ENCODE measurements around the gene OSBPL9. TPM values are rescaled to one million over a fixed set of nuclear protein-coding genes. Genes with fewer than 3 reads are reported as not detected.

OSBPL9 gene, protein sequence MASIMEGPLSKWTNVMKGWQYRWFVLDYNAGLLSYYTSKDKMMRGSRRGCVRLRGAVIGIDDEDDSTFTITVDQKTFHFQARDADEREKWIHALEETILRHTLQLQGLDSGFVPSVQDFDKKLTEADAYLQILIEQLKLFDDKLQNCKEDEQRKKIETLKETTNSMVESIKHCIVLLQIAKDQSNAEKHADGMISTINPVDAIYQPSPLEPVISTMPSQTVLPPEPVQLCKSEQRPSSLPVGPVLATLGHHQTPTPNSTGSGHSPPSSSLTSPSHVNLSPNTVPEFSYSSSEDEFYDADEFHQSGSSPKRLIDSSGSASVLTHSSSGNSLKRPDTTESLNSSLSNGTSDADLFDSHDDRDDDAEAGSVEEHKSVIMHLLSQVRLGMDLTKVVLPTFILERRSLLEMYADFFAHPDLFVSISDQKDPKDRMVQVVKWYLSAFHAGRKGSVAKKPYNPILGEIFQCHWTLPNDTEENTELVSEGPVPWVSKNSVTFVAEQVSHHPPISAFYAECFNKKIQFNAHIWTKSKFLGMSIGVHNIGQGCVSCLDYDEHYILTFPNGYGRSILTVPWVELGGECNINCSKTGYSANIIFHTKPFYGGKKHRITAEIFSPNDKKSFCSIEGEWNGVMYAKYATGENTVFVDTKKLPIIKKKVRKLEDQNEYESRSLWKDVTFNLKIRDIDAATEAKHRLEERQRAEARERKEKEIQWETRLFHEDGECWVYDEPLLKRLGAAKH
- 109 and 114 TPM in 2 replicates for total RNA-seq (2014; rRNA removed; shearing (Covaris generic))

DNA sequence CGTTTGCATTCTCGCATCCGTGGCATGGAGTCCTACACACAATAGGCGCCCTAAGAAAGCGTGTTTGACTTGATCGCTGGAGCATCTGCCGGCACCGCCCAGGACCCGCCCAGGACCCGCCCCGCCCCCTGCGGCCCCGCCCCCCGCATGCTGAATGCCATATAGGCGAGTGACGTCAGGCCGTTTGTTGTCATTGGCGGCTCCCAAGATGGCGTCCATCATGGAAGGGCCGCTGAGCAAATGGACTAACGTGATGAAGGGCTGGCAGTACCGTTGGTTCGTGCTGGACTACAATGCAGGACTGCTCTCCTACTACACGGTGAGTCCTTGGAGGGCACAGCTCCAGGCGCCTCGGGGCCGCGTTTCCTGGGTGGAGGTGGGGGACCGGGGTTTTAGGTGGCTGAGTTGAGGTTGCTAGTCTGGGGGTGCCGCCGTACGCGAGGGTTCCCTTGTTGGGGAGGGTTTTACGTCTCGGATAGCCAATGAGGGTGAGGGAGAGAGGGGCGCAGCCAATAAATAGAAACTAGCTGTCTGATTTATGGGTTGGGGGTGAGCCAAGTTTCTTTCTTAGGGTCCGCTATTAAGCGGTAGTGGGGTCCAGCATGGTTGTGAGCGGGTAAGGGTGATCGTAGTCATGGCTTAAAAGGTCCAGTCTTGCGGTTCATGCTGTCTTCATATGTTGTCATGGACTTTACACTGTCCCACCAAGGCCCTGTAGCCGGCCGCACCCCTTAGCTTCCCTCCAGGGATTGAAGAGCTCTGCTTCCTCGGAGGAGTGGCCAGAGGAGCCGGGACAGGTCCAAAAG lies at the start of gene OSBPL9:
Gene OSBPL9, plus strand, starts transcription at position 190 of the 806 bp plus-strand sequence. Its CDS starts 19 bp downstream, at position 209.
- DNase-seq (ENCODE audit: low spot score), result peak; percentile 81

DNA sequence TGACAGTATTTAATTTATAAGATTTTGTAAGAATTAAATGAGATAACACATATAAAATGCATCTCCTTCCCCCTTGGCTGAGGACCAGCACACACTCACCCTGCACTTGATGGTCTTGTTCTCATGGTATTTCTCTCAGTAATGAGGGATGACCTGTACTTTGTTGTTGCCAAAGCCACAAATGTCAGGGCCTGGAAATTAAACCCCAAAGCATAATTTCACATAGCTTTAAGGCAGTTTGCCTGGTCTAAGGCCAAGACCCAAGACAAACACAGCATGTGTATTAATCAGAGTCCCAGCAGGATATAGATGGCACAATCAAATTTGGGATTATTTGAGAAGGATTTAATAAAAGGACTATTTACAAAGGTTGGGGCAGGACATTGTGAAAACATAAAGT lies 49.2 kb upstream of the OSBPL9 start:
- peak; percentile 84 for DNase-seq (ENCODE audit: low spot score)

DNA sequence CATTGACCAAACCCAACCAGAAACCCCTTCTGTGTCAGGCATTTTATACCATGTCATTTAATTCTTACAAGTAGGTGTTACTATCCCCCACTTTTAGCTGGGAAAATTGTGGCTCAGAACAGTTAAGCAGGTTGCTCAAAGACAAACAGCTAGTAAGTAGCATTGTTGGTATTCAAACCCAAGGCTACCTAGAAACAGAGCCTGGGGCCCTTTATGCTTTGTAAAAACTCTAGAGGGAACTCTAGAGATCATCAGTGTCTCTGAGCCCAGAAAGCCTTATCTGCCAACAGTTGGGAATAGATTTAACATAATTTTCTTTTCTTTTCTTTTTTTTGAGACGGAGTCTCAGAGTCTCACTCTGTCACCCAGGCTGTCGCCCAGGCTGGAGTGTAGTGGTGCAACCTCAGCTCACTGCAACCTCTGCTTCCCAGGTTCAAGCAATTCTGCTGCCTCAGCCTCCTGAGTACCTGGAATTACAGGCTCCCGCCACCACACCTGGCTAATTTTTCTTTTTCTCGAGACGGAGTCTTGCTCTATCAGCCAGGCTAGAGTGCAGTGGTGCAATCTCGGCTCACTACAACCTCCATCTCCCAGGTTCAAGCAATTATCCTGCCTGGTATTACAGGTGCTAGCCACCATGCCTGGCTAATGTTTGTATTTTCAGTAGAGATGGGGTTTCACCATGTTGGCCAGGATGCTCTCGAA lies 48.5 kb upstream of the OSBPL9 start:
- DNase-seq (ENCODE audit: low spot score), result no peak

DNA sequence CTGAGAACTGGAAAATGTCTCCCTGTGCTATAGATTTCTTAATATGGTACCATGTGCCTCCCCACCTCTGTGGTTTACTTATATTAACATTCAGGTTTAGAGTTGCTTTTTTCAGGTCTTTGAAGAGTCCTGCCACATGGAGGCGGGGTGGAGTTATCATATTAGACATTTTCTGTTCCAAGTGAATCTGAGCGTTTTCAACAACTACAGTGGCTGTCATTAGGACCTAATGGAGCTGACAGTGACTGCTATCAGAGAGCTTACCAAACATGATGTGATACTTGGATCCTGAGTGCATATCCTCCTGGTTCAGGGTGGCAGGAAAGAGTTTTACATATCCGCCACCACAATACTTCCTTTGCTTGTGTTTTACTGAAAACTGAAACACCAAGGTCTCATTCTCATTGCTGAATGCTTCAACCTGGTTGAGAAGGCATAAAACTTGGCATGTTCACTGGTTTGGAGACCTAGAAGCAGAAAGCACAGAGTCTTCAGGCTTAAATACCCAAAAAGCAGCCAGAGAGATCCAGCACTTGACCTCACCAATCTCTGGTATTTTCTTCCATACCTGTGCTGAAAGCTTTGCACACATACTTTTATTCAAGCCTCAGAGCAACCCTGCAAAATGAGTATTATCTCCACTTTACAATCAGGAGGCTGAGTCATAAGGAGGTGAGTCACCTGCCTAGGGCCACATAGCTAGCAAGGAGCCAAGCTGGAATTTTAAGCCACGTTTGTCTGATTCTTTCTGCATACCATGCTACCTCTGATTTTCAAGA lies 47.4 kb upstream of the OSBPL9 start:
- peak; percentile 89 for DNase-seq (ENCODE audit: low spot score)

DNA sequence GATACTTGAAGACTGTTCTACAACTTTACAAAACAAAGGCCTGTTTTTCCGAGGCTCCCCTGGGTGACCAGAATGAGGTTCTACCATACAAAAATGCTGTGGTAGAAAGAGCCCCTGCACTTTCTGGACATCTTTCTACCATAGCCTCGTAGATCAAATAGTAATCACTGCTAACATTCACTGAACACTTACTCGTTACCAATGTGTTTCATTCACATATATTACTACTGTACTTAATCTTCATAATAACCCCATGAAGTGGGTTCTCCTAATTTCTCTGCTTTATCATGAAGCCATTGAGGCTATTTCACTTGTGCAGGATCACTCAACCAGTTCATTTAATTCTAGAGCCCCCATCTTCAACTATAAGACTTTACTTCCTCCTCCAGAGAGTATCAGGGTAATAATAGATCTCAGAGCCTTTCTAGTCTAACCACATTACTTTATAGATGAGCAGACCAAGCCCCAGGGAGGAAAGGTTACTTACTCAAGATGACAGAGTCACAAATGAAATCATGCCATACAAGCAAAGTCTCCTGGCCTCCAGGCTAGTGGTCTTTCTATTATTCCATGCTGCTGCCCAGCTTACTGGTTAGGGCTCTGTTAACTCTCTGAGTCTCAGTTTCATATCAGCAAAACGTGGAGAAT lies 46.7 kb upstream of the OSBPL9 start:
- no peak for DNase-seq (ENCODE audit: low spot score)

DNA sequence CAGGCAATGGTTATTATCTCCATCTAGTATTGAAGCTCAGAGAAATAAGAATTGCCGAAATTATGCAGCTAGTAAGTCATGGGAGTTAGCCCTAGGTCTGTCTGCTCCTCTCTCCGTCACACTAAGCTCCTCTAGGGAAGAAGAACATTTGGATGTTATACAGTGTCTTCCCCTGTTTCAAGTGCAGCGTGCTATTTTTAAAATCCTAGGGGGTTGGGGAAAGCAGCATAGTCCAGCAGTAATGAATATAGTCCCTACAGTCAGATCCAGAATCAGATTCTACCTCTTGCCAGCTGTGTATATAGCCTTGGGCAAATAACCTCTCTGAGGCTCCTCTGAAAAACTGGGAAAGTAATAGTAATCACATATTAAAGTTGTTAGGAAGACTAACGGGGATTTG lies 44.5 kb upstream of the OSBPL9 start:
- DNase-seq (ENCODE audit: low spot score), result no peak

DNA sequence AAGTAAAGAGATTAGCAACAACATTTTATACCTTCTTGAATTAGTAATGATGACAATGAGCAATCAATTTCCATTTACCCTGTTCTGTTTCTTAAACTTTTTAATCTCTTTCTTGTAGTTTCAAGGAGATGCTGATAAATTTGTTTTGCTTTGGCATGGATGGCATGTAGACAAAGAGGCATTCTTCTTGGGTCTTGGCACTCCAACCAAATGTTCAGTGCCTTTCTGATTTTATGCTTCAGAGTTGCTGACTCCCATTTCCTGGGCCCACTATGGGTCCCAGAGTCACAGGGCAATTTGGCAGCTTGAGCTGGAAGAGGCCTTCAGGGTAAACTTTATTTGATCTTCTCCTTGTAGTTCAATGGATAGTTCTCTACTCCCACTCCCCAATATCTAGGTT lies 42.1 kb upstream of the OSBPL9 start:
- DNase-seq (ENCODE audit: low spot score), result no peak

DNA sequence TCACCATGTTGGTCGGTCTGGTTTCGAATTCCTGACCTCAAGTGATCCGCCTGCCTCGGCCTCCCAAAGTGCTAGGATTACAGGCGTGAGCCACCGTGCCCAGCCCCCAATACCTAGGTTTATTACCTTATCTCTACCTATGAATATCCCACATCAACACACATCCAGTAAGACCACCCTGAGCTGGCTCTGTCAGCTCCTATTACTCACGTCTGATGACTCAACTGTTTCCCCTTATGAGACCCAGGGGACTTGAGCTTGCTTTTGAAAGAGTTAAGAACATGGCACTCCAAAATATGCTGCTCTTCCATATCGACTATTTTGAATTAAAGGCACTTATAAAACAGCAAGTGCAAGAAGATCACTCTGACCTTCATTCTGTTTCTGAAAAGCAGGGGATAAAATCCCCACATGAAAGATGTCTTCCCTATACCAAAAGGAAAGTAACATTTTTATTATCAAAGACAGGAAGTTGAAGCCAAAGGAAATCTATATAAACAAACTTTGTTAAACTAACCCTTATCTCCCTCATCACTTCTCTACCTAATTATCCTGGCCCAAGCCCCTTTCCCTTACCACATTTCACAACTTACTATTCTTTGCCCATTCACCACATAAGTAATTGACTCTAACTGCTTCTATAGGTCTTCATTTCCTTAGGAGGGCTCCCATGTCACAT lies 41.3 kb upstream of the OSBPL9 start:
- DNase-seq (ENCODE audit: low spot score), result peak; percentile 47

DNA sequence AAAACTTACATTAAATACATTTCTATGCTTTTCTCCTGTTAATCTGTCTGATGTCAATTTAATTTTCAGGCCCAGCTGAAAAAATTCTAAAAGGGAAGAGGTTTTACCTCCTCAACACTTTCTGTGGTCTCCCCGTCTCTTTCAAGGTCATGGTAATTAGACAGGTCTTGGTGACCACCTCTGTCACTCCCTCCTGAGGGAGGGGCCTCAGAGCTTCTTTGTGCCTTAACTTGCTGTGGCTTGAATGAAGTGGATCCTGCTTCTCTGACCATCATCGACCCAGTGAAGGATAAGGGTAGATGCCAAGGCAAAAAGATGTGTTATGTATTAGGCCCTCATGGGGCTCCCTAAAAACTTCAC lies 40.8 kb upstream of the OSBPL9 start:
- DNase-seq (ENCODE audit: low spot score), result no peak

DNA sequence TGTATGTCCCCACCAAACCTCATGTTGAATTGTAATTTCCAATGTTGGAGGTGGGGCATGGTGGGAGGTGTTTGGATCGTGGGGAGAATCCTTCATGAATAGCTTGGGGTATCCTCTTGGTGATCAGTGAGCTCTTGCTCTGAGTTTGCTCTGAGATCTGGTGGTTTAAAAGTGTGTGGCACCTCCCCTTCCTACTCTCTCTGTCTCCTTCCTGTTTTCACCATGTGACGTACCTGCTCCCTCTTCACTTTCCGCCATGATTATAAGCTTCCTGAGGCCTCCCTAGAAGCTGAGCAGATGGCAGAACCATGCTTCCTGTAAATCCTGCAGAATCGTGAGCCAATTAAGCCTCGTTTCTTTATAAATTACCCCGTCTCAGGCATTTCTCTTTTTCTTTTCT lies 40.0 kb upstream of the OSBPL9 start:
- DNase-seq (ENCODE audit: low spot score), result no peak

DNA sequence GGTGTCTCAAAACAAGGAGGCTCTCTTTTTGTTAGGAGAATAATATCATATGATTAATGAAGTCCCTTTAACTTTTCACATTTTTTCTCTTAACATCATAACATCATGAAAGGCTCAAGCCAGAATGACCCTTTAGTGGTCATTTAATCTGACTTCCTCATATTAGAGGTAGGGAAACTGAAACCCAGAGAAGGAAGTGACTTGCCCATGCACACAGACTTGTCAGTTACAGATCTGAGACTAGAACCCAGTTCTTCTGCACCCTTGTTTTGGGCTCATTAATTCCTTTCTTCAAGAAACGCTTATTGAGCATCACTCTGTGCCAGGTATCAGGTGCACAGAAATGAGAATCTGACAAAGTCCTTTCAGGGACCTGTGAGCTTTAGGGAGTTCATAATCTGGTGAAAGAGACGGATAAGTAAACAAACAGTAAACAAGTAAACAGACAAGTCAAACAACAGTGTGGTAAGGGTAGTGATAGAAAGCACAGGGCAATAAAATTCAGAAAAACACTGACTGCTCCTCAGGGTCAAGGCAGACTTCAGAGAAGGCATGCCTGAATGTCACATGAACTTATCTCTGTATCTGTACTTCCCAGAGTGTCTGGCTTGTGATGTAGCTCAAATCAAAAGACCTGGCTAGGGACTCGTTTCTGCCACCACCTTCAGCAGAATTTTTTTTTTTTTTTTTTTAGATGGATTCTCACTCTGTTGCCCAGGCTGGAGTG lies 38.3 kb upstream of the OSBPL9 start:
- no peak for DNase-seq (ENCODE audit: low spot score)

DNA sequence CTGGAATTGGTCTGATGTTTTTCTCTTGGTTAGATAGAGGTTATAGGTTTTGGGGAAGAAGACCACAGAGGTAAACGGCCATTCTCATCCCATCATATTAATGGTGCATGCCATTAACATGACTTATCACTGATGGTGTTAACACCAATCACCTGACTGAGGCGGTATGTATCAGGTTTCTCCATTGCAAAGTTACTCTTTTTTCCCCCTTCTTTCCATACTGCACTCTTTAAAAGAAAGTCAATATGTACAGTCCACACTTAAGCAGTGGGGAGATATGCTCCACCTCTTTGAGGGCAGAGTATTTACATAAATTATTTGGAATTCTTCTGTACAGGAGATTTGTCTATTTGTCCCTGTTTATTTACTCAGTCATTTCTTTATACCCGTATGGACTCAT lies 35.7 kb upstream of the OSBPL9 start:
- DNase-seq (ENCODE audit: low spot score), result no peak

DNA sequence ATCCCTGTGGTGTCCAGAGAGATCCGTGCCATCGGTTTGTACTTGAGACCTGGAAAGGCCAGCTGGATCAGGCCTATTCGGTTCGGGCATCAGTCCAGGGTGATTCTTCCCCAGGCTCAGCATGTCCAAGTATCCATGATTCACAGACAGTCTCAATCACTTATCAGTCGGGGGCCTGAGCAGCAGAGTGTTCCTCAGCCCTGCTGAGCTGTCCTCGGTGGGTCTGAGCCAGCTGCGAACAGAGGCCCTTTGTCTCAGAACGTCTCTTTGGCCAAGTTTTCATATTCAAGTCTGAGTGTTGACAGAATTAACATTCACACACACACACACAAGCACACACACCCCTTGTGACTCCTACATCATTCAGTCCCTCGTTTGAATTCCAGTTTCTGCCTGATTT lies 33.4 kb upstream of the OSBPL9 start:
- DNase-seq (ENCODE audit: low spot score), result peak; percentile 62

DNA sequence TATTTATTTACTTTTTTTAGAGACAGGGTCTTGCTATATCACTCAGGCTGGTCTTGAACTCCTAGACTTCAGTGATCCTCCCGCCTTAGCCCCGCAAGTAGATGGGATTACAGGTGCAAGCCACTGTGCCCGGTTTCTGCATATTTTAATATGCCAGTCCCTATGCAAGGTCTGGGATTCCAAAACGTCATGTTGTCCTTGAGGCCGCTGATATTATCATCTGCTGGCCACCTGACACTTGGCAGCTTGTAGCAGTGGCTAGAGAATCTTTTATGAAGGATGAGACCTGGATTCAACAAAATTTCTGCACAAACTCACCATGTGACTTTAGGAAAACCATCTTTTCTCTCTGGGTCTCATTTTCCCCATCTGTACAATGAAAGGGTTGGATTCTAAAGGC lies 32.9 kb upstream of the OSBPL9 start:
- no peak for DNase-seq (ENCODE audit: low spot score)

DNA sequence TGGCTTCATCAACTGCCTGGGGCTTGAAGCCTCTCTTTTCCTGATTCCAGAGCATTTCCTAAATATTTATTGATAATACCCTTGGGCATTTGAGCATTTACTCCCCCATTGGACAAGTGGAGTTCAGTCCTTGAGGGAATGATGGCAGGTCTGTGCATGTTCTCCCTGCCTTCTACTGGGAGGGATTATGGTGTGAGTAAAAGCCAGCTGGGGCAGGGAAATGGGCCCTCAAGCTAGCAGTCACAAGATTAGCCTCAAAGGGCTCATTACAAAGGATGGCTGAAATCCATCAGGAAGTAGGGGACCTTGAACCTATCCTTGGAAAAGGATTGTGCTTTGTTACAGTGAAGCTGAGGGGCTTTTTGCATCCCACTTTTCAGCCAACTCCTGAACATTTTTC lies 24.2 kb upstream of the OSBPL9 start:
- DNase-seq (ENCODE audit: low spot score), result no peak

DNA sequence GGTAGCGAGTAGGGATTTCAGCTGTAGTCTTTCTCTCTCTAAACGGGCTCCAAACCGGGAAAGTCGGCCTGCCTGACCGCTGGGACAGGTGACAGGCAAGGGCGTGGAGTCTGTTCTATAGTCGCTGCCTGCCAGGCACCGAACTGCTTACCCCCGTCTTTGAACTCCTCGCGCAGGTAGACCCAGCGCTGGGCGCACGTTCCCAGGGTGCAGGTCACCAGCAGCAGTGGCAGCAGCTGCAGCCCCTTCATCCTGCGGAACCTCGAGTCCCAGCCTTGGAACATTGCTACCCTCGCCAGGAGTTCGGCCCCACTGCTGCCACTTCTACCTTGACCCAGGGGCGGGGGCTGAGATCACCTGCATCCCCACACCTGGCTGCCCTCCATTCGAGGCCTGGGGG lies 22.2 kb upstream of the OSBPL9 start:
- DNase-seq (ENCODE audit: low spot score), result no peak

DNA sequence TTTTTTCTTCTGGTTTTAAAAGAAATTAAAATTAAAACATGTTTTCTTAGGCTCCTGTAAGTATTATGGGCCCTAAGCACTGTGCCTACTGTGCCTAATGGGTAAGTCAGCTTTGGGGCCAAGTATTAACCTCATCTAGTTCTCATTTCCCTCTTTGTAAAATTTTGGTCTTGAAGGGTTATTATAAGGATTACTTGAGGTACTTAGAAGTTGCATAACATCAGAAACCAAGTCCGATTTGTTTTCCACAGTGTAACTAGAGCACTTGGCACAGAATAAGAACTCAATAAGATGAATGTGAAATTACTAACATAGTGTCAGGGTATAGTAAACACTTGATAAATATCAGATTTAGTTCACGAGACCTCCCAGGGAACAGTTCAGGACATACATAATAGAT lies 16.4 kb upstream of the OSBPL9 start:
- DNase-seq (ENCODE audit: low spot score), result no peak

DNA sequence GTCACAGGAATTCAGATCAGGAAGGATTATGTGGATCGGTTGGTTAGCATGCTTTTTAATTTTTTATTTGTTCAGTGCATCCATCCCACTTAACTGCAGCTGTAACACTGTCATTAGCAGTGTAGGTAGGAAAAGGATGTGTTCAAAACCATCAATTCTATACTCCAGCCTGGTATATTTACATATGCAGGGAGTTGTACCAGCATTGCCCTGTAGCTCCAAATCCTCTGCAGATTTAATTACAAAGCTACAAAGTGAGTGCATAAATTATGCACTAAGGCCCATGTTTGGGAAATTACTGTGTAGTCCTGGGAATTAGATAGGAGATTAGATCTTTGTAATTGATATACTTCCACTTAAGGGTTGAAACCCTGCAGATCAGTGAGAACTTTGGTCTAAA lies 15.9 kb upstream of the OSBPL9 start:
- DNase-seq (ENCODE audit: low spot score), result no peak
